Measurements from ENCODE around the gene NEK6. TPM values are rescaled to one million over a fixed set of nuclear protein-coding genes. Genes with fewer than 3 reads are reported as not detected.

The NEK6 gene
- total and polyA plus RNA-seq, 4 experiments from 2014 or later: 3.8 to 11.7 (median 8.5) TPM

DNA sequence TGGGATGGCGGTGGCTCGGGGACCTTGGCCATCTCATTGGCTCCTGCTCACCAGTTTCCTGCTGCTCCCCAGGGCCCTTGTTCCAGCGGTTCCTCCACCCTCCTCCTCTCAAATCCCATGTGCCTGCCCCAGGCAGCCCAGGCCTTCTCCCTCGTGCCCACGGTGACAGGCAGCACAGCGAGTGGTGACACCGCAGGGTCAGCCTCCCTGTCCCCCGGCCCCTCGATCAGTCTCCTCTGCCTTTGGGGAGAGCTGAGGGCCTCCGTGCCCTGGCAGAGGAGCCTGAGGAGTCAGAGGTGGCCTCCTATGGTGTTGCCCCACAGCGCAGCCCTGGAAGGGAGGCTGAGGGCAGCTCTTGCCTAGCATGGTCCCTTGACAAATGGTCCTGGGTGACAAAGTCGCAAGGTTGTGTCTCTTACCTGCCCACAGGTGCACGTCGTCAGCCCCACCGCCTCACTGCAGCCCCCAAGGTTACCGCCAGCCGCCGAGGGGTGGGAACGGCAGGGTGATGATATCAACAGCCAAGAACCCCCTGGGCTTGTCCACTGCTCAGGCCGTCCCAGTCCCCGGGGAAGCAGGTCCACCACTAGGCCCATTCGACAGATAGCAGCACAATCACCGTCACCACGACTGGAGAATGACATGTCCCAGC is 49.8 kb downstream of the NEK6 start:
- no peaks in the 10 kb centered on the region for H3K4me1 ChIP-seq (ENCODE audit: insufficient read depth, low read length)
- H3K27me3 ChIP-seq (ENCODE audit: insufficient read depth, low read length): no peaks in the 10 kb centered on the region
- H3K9me3 Mint-ChIP-seq: no peaks in the 10 kb centered on the region
- peaks cover 5 to 27% of the 10 kb centered on the region in 2 donors for H3K36me3 Mint-ChIP-seq
- intact Hi-C loops (cut with micrococcal nuclease): no loop called here
- H3K27ac ChIP-seq (ENCODE audit: low read depth, low read length): no peak overlapping the region
- H3K9me3 ChIP-seq (ENCODE audit: control insufficient read depth in 1 of 2, low read length in 2 of 2): no peaks in the 10 kb centered on the region
- H3K4me3 ChIP-seq (ENCODE audit: low read length in 2 of 2): no peak overlapping the region
- H3K27me3 Mint-ChIP-seq: no peaks in the 10 kb centered on the region
- peaks cover 5% of the 10 kb centered on the region for H3K36me3 ChIP-seq (ENCODE audit: insufficient read depth, low read length)
- no peaks in the 10 kb centered on the region for H3K4me1 Mint-ChIP-seq
- no peak for DNase-seq
- ChIA-PET CTCF (ENCODE audit: partially characterized antibody) (no interaction called here), POLR2A (ENCODE audit: partially characterized antibody) (no interaction called here)
- no peak overlapping the region for H3K27ac Mint-ChIP-seq
- H3K4me3 Mint-ChIP-seq: no peak overlapping the region

DNA sequence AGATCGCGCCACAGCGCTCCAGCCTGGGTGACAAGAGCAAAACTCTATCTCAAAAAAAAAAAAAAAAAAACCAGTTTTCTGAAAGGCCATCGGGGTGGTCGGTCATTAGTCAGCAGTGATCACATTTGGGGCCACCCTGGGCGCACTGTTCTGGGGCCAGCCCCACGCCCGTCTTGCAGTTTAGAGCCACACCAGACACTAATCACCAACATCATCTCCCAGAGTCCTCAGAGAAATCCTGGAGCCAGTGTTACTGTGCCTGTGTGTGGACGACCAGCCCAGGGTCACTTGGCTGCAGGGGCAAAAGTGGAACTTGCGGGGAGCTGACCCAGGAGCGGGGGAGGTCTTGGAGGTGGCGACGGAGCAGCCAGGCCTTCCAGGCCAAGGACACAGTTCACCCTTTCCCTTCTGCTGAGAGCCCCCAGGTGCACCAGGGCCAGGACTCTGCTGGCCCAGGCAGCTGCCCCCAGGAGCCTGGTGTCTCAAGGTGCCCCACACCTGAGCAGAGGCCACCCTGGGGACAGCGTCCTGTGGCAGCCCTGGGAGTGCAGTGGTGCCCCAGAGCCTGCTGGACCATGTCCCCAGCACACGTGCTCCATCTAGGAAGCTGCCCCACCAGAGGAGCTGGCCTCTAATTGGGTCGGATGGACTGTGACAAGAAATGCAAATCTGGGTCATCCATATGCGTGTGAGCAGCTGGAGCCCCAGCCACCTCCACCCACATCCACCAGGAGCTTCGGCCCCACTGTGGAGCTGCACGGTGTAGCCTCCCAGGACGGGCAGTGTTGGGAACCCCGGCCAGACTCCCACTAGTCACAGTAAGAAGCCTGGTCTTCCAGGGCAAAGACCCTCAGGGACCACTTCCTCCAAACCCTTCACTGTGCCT is 51.1 kb downstream of the NEK6 start:
- no peak for DNase-seq
- Histone ChIP-seq H3K27ac (ENCODE audit: low read depth, low read length) (no peak overlapping the region), H3K4me3 (ENCODE audit: low read length in 2 of 2) (no peak overlapping the region), H3K27me3 (ENCODE audit: insufficient read depth, low read length) (no peaks in the 10 kb centered on the region), H3K4me1 (ENCODE audit: insufficient read depth, low read length) (no peaks in the 10 kb centered on the region), H3K9me3 (ENCODE audit: control insufficient read depth in 1 of 2, low read length in 2 of 2) (no peaks in the 10 kb centered on the region), H3K36me3 (ENCODE audit: insufficient read depth, low read length) (no peaks in the 10 kb centered on the region)
- intact Hi-C loops (cut with micrococcal nuclease): no loop called here
- no peaks in the 10 kb centered on the region for H3K27me3 Mint-ChIP-seq
- H3K27ac Mint-ChIP-seq: no peak overlapping the region
- CTCF ChIA-PET (ENCODE audit: partially characterized antibody): no interaction called here
- H3K9me3 Mint-ChIP-seq: no peaks in the 10 kb centered on the region
- H3K36me3 Mint-ChIP-seq: peaks cover 0 to 15% of the 10 kb centered on the region in 2 donors
- H3K4me3 Mint-ChIP-seq: no peak overlapping the region
- no peaks in the 10 kb centered on the region for H3K4me1 Mint-ChIP-seq
- POLR2A ChIA-PET (ENCODE audit: partially characterized antibody): no interaction called here

DNA sequence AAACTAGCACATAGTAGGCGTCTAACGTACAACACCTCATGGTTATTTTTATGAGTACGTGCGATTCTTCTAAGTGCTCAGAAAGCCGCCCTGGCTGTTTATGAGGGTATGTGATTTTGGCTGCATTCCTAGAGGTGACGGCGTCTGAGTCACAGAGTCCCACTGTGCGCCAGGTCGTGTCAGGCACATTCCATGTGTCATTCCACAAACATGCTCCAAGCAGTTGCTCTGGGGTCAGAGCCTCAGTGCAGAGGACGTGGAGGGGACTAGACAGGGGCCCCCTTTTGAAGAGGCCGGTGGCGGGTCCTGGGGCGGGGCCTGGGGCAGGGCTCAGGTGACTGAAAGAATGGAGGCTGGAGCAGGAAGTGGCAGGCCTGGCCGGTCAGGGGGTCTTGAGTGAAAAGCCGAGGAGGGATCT is 51.9 kb downstream of the NEK6 start:
- peaks cover 0 to 19% of the 10 kb centered on the region in 2 donors for H3K36me3 Mint-ChIP-seq
- H3K4me1 Mint-ChIP-seq: no peaks in the 10 kb centered on the region
- ChIA-PET CTCF (ENCODE audit: partially characterized antibody) (no interaction called here), POLR2A (ENCODE audit: partially characterized antibody) (no interaction called here)
- H3K9me3 Mint-ChIP-seq: no peaks in the 10 kb centered on the region
- no peak for DNase-seq
- peak overlapping the region in 1 of 7 donors; percentile 53 for H3K27ac Mint-ChIP-seq
- no peaks in the 10 kb centered on the region for H3K4me1 ChIP-seq (ENCODE audit: insufficient read depth, low read length)
- H3K4me3 Mint-ChIP-seq: no peak overlapping the region
- intact Hi-C loops (cut with micrococcal nuclease): no loop called here
- no peaks in the 10 kb centered on the region for H3K9me3 ChIP-seq (ENCODE audit: control insufficient read depth in 1 of 2, low read length in 2 of 2)
- no peaks in the 10 kb centered on the region for H3K27me3 ChIP-seq (ENCODE audit: insufficient read depth, low read length)
- no peak overlapping the region for H3K27ac ChIP-seq (ENCODE audit: low read depth, low read length)
- H3K27me3 Mint-ChIP-seq: no peaks in the 10 kb centered on the region
- H3K4me3 ChIP-seq (ENCODE audit: low read length in 2 of 2): no peak overlapping the region
- no peaks in the 10 kb centered on the region for H3K36me3 ChIP-seq (ENCODE audit: insufficient read depth, low read length)

DNA sequence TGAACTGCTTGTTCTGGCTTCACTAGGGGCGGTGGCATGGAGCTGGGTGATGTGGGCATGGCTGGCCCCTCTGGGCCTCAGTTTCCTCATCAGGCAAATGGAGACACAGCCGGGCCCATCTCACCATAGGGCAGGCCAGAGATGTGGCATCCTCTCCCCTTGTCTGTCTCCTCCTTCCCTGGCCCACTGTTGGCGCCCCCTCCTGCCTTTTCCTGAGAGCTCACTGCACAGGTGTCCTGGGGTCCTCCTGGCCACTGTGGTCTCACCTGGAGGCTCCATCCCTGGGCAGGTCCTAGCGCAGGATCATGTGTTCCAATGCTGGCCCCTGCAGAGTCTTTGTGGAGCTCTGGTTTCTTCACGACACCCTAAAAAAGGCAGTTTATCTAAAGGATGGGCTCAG is 53.5 kb downstream of the NEK6 start:
- Histone ChIP-seq H3K4me1 (ENCODE audit: insufficient read depth, low read length) (no peaks in the 10 kb centered on the region), H3K27ac (ENCODE audit: low read depth, low read length) (no peak overlapping the region), H3K27me3 (ENCODE audit: insufficient read depth, low read length) (no peaks in the 10 kb centered on the region), H3K4me3 (ENCODE audit: low read length in 2 of 2) (no peak overlapping the region), H3K36me3 (ENCODE audit: insufficient read depth, low read length) (no peaks in the 10 kb centered on the region), H3K9me3 (ENCODE audit: control insufficient read depth in 1 of 2, low read length in 2 of 2) (no peaks in the 10 kb centered on the region)
- intact Hi-C loops (cut with micrococcal nuclease): no loop called here
- CTCF ChIA-PET (ENCODE audit: partially characterized antibody): no interaction called here
- Mint-ChIP-seq H3K9me3 (no peaks in the 10 kb centered on the region), H3K27ac (peak overlapping the region in 2 of 7 donors; percentile 57 to 85), H3K36me3 (peaks cover 0 to 13% of the 10 kb centered on the region in 2 donors), H3K4me3 (no peak overlapping the region), H3K27me3 (no peaks in the 10 kb centered on the region), H3K4me1 (no peaks in the 10 kb centered on the region)
- POLR2A ChIA-PET (ENCODE audit: partially characterized antibody): no interaction called here
- DNase-seq: no peak

DNA sequence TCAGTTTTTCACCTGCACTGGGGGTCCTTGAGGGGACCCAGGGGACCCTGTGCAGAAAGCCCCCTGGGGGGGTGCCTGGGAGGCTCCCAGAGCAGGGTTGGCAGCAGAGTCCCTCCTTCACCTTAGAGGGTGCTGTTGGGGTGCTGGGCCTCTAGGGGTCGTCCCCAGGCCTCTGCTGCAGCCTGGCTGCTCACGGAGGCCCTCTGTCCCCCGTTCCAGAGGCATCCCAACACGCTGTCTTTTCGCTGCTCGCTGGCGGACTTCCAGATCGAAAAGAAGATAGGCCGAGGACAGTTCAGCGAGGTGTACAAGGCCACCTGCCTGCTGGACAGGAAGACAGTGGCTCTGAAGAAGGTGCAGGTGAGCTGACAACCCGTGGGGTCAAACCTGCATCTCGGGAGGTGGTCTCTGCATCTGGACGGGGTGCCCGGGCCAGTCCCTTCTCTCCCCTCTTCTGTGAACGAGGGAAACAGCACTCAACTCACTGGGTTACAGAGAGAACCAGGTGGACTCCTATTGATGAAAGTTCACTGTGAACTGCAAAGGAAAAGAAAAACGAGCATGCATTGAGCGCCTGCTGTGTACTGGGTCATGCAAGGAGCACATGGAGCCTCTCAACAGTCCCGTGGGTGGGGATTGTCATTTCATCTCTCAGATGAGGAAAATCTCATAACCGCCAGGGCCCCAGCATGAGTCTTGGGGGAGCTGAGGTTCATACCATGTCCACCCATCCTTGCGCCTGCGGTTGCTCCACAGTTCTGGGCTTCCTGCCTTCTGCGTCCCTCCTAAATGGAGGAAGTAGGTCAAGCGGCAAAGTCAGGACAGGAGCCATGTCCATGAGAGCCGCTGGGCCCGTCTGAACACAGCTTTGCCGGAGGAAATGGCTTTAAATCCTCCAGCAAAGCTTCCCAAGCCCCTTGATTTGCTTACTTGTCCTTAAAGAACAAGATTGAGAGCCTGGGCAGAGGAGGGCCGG is 54.8 kb downstream of the NEK6 start:
- no peaks in the 10 kb centered on the region for H3K27me3 Mint-ChIP-seq
- intact Hi-C loops (cut with micrococcal nuclease): no loop called here
- peak overlapping the region in 1 of 7 donors; percentile 57 for H3K27ac Mint-ChIP-seq
- H3K36me3 ChIP-seq (ENCODE audit: insufficient read depth, low read length): no peaks in the 10 kb centered on the region
- no peak overlapping the region for H3K4me3 ChIP-seq (ENCODE audit: low read length in 2 of 2)
- no peak for DNase-seq
- H3K27me3 ChIP-seq (ENCODE audit: insufficient read depth, low read length): no peaks in the 10 kb centered on the region
- H3K4me1 Mint-ChIP-seq: no peaks in the 10 kb centered on the region
- H3K4me3 Mint-ChIP-seq: no peak overlapping the region
- H3K36me3 Mint-ChIP-seq: peaks cover 3 to 16% of the 10 kb centered on the region in 2 donors
- no peak overlapping the region for H3K27ac ChIP-seq (ENCODE audit: low read depth, low read length)
- ChIA-PET POLR2A (ENCODE audit: partially characterized antibody) (interaction anchor here (1.0 kb wide), 1 partner anchor 12 kb away, joined by 3 read pairs; no protein-coding TSS in a partner anchor), CTCF (ENCODE audit: partially characterized antibody) (interaction anchor here (1.4 kb wide), 1 partner anchor 186 kb away, joined by 3 read pairs; no protein-coding TSS in a partner anchor)
- H3K9me3 Mint-ChIP-seq: no peaks in the 10 kb centered on the region
- no peaks in the 10 kb centered on the region for H3K9me3 ChIP-seq (ENCODE audit: control insufficient read depth in 1 of 2, low read length in 2 of 2)
- H3K4me1 ChIP-seq (ENCODE audit: insufficient read depth, low read length): no peaks in the 10 kb centered on the region

DNA sequence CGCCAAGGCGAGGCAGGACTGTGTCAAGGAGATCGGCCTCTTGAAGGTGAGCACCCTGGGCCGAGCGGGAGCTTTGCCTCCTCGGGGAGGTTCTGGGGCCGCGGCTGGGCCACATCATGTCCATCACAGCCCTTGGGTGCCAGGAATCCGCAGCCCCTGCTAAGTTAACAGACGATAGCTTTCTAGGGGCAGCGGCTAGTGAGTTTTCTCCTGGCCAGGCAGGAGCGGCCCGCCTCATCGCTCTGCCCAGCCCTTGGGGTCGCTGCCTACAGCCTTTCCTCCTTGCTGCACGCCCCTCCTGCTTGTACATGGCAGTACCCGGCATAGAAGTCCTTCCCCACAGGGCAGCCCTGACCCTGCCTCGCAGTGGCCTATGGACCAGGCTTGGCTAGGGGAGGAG is 56.2 kb downstream of the NEK6 start:
- no peak for DNase-seq
- Histone ChIP-seq H3K4me3 (ENCODE audit: low read length in 2 of 2) (no peak overlapping the region), H3K4me1 (ENCODE audit: insufficient read depth, low read length) (no peaks in the 10 kb centered on the region), H3K36me3 (ENCODE audit: insufficient read depth, low read length) (no peaks in the 10 kb centered on the region), H3K9me3 (ENCODE audit: control insufficient read depth in 1 of 2, low read length in 2 of 2) (no peaks in the 10 kb centered on the region), H3K27ac (ENCODE audit: low read depth, low read length) (no peak overlapping the region), H3K27me3 (ENCODE audit: insufficient read depth, low read length) (no peaks in the 10 kb centered on the region)
- no peak overlapping the region for H3K27ac Mint-ChIP-seq
- intact Hi-C loops (cut with micrococcal nuclease): no loop called here
- H3K9me3 Mint-ChIP-seq: no peaks in the 10 kb centered on the region
- H3K36me3 Mint-ChIP-seq: peaks cover 4 to 18% of the 10 kb centered on the region in 2 donors
- H3K4me3 Mint-ChIP-seq: no peak overlapping the region
- no peaks in the 10 kb centered on the region for H3K4me1 Mint-ChIP-seq
- no peaks in the 10 kb centered on the region for H3K27me3 Mint-ChIP-seq
- CTCF ChIA-PET (ENCODE audit: partially characterized antibody): interaction anchor here (1.4 kb wide), 1 partner anchor 188 kb away, joined by 3 read pairs; no protein-coding TSS in a partner anchor
- POLR2A ChIA-PET (ENCODE audit: partially characterized antibody): no interaction called here

DNA sequence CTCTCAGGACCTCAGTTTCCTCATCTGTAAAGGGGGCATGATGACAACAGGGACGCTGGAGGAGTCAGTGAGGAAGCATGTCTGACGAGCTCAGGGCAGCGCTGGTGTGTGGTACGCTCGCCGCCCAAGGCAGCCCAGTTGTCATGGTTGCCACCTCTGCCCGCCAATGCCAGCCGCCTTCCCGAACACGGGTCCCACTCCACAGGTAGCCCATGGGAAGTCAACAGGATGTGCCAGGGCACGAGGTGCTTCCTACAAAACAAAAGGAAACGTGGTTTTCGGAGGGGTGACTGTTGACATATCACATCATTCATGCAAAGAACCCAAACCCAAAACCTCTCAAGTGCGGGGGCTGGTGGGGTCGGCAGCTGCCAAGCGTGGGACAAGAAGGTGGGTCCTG is 58.1 kb downstream of the NEK6 start:
- H3K27me3 ChIP-seq (ENCODE audit: insufficient read depth, low read length): no peaks in the 10 kb centered on the region
- H3K36me3 ChIP-seq (ENCODE audit: insufficient read depth, low read length): no peaks in the 10 kb centered on the region
- H3K9me3 ChIP-seq (ENCODE audit: control insufficient read depth in 1 of 2, low read length in 2 of 2): no peaks in the 10 kb centered on the region
- H3K4me3 Mint-ChIP-seq: no peak overlapping the region
- no peak for DNase-seq
- H3K4me1 Mint-ChIP-seq: peaks cover 3 to 12% (median 6%) of the 10 kb centered on the region in 4 donors
- H3K9me3 Mint-ChIP-seq: no peaks in the 10 kb centered on the region
- POLR2A ChIA-PET (ENCODE audit: partially characterized antibody): no interaction called here
- H3K36me3 Mint-ChIP-seq: peaks cover 4 to 23% of the 10 kb centered on the region in 2 donors
- no peak overlapping the region for H3K27ac ChIP-seq (ENCODE audit: low read depth, low read length)
- H3K27ac Mint-ChIP-seq: no peak overlapping the region
- peaks cover 6% of the 10 kb centered on the region for H3K4me1 ChIP-seq (ENCODE audit: insufficient read depth, low read length)
- no peak overlapping the region for H3K4me3 ChIP-seq (ENCODE audit: low read length in 2 of 2)
- CTCF ChIA-PET (ENCODE audit: partially characterized antibody): no interaction called here
- no peaks in the 10 kb centered on the region for H3K27me3 Mint-ChIP-seq
- intact Hi-C loops (cut with micrococcal nuclease): no loop called here

Measured in CD4-positive, alpha-beta memory T cell (primary cell).